PFSK-1 (cell line): ENCODE results near the gene ZNF740.

Source experiments
- FOXP2 ChIP-seq: optimal IDR thresholded peaks from 2 replicates; pipeline ENCODE3; 2011; ENCODE audit warnings: borderline replicate concordance, control low read depth, inconsistent platforms; ENCODE audit not compliant: insufficient read depth; ENCODE audit errors: extremely low read length, extremely low read depth
- POLR2AphosphoS5 ChIP-seq: IDR thresholded peaks from 2 replicates; pipeline ENCODE4 v1.6.1; 2012; ENCODE audit warnings: low read depth, mild to moderate bottlenecking, control low read depth, low read length, moderate library complexity
- REST ChIP-seq, 2 experiments: IDR thresholded peaks; 2 replicates each; pipeline versions ENCODE4 v1.6.1 to v1.8.0; 2011 to 2012; ENCODE audit warnings: low read depth in 2 of 2, low read length in 2 of 2, control low read depth in 1 of 2, inconsistent platforms in 1 of 2, mild to moderate bottlenecking in 1 of 2, moderate library complexity in 1 of 2; ENCODE audit not compliant: insufficient read depth in 1 of 2
- SIN3A ChIP-seq: IDR thresholded peaks from 2 replicates; pipeline ENCODE4 v1.6.1; 2012; ENCODE audit warnings: mild to moderate bottlenecking, low read length, moderate library complexity, borderline replicate concordance; ENCODE audit not compliant: insufficient read depth
- TAF1 ChIP-seq: IDR thresholded peaks from 2 replicates; pipeline ENCODE4 v1.6.1; 2012; ENCODE audit warnings: low read length, control low read depth, borderline replicate concordance; ENCODE audit not compliant: insufficient read depth

GRCh38 chr12:53182903-53183302, 2.4 kb downstream of the ZNF740 start:
- TF ChIP-seq POLR2AphosphoS5 = no peak
- no peak for TF ChIP-seq TAF1
- TF ChIP-seq REST (IDR thresholded peaks at IDR 0.05; ENCODE audit: insufficient read depth in 1 of 2, low read depth in 2 of 2, low read length in 2 of 2) = no peak
- TF ChIP-seq SIN3A = no peak
- no peak for TF ChIP-seq FOXP2
